HG03066 (cell line): ENCODE measurements around the gene DIAPH3.

Source experiments
- ATAC-seq: cut with Tn5 transposase; IDR thresholded peaks from one replicate; pipeline ENCODE4 v1.9.1; 2021; ENCODE audit warnings: low read depth; ENCODE audit not compliant: unreplicated experiment

The DIAPH3 gene

GRCh38 chr13:59890054-59890453 is 273.7 kb downstream of the DIAPH3 start:
- no peak for ATAC-seq

GRCh38 chr13:59888408-59888807 is 275.3 kb downstream of the DIAPH3 start:
- no peak for ATAC-seq

- ATAC-seq, result no peak
These were observed 278.7 kb downstream of the DIAPH3 start for GRCh38 chr13:59885076-59885475.

GRCh38 chr13:59883885-59884284 is 279.8 kb downstream of the DIAPH3 start:
- no peak for ATAC-seq

- no peak for ATAC-seq
These were observed 283.3 kb downstream of the DIAPH3 start for GRCh38 chr13:59880468-59880867.

GRCh38 chr13:59879281-59879680 is 284.4 kb downstream of the DIAPH3 start:
- no peak for ATAC-seq

GRCh38 chr13:59877933-59878332 is 285.8 kb downstream of the DIAPH3 start:
- no peak for ATAC-seq

GRCh38 chr13:59874973-59875372 is 288.8 kb downstream of the DIAPH3 start:
- no peak for ATAC-seq

- ATAC-seq, result no peak
These were observed 289.9 kb downstream of the DIAPH3 start for GRCh38 chr13:59873856-59874255.

GRCh38 chr13:59873309-59873708 is 290.4 kb downstream of the DIAPH3 start:
- ATAC-seq, result no peak

GRCh38 chr13:59867867-59868266 is 295.9 kb downstream of the DIAPH3 start:
- no peak for ATAC-seq

DNA sequence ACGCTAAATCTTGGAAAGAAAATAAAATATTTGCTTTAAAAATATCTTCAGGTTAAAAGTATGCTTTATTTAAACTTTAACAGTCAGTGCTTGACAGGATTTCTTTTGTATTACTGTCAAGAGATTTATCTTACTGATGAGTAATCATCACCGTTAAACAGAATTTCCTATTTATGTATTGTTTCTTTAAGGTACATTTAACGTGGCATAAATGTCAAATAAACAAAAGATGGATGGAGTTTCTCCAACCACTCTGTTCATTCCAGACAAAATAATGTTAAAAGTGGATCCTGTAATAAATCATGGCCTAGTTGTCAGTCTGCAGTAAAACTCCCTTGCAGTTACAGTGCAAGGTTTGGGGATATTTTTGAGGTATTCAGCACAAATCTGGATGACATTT is 298.3 kb downstream of the DIAPH3 start:
- no peak for ATAC-seq

GRCh38 chr13:59863621-59864020 is 300.1 kb downstream of the DIAPH3 start:
- ATAC-seq, result no peak

GRCh38 chr13:59861676-59862075 is 302.1 kb downstream of the DIAPH3 start:
- ATAC-seq, result no peak

GRCh38 chr13:59856281-59856810 is 307.4 kb downstream of the DIAPH3 start:
- no peak for ATAC-seq

DNA sequence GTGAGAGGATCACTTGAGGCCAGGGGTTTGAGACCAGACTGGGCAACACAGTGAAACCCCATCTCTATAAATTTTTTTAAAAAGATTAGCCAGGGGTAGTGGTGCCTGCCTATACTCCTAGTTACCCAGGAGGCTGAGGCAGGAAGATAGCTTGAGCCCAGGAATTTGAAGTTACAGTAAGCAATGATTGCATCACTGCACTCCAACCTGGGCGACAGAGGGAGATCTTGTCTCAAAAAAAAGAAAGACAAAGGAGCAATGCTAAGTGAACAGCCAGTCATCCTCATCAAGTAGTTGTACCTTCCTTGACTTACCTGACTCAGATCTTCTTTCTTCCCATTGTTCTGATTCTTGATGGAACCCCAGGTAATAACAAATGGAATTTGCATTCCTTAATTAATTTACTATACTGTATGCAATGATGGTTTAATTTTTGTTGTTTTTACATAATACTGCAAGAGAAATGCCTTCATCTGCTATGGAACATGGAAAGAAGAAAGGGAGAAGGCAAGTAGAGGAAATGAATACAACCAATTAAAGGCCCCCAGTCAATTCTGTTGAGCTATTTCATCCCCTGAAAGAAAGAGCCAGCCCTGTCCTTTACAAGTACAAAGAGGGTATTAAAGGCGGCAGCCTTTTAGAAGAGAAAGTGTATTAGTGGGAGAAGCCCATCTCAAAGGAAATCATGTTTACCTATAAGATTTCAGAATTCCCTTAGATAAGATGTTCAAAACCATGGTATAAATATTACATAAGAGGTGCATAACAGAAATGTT is 316.7 kb downstream of the DIAPH3 start:
- no peak for ATAC-seq

DNA sequence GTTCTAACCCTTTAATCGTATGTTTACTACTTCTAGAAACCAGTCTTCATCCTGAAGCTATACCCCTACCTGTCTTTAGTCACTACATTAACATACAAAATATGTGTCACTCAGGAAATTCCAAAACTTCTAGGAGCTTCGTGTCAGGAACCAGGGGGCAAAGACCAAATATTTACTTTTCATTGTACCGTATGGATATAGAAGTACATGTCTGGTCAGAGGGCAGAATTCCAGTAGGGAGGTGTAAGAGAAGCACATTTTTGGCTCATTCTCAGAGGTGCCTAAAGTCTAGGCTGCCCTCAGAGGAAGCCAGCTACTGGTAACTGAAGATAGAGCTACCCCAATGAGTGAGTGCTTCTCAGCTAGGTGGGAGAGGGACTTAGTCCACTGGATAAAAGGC is 320.7 kb downstream of the DIAPH3 start:
- no peak for ATAC-seq

- ATAC-seq, result no peak
These were observed 321.2 kb downstream of the DIAPH3 start for GRCh38 chr13:59842507-59842906.

- ATAC-seq, result no peak
These were observed 324.5 kb downstream of the DIAPH3 start for GRCh38 chr13:59839186-59839585.

DNA sequence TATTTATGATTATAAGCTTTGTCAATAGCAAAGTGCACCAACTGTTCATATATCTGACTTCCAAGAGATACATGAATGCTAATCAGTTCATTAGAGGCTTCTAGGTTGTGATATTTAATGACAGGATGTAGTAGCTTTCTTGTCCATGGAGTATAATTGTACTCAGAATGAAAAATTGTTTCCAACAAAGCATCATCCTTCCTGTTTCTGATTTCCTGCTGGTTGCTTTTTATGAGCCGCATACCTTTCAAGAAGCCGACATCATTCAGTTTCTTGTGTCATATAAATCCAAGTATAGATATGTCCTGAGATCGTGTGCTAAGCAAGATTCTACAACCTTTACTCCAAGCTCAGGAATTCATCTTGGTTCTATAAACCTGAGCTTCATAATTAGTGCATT is 326.6 kb downstream of the DIAPH3 start:
- no peak for ATAC-seq

DNA sequence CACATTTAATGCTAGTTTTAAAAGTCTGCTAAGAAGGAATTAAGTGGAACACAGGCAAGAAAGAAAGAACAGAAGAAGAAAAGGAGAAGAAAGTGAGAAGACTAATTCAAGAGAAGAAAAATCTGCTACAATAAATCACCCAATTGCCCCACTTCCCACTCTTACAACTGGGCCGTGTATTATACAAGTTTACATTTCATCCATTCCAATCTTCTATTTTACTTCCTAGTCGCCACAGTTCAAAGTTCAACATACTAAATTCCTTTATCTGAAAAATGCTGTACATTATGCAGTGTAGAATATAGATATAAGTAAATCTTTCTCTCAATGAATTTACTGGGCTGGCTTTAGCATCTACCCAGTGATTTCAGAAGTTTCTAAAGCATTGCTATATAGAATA is 328.2 kb downstream of the DIAPH3 start:
- ATAC-seq, result no peak

GRCh38 chr13:59834801-59835200 is 328.9 kb downstream of the DIAPH3 start:
- ATAC-seq, result no peak
